ENCODE data around the gene GNB5.

GRCh38 chr15:52094811-52095584, 96.2 kb downstream of the GNB5 start:
- TF ChIP-seq CTCF (IDR thresholded peaks at IDR 0.05; ENCODE audit: poor library complexity) (no peak), EZH2phosphoT487 (IDR thresholded peaks at IDR 0.05; ENCODE audit: low read depth, severe bottlenecking, unreplicated experiment) (no peak)

Data from hepatocyte (in vitro differentiated cells).